AG09319 (cell line): ENCODE results near the gene FGFBP2.

ENCODE experiments used
- DNase-seq: peaks from one replicate; pipeline ENCODE4 v3.0.0-alpha.2; 2010; ENCODE audit warnings: low read depth; ENCODE audit errors: extremely low read depth
- CTCF ChIP-seq: IDR thresholded peaks from 2 replicates; pipeline ENCODE4 v1.5.1; 2011; ENCODE audit warnings: low read depth, mild to moderate bottlenecking, inconsistent platforms, low read length, moderate library complexity

FGFBP2 gene

GRCh38 chr4:15986907-15987306, 23.9 kb upstream of the FGFBP2 start:
- TF ChIP-seq CTCF: no peak
- no peak for DNase-seq

- no peak for TF ChIP-seq CTCF
- DNase-seq: no peak
Observed at GRCh38 chr4:15983610-15984009, 20.6 kb upstream of the FGFBP2 start.

GRCh38 chr4:15982842-15983524, 20.0 kb upstream of the FGFBP2 start:
- TF ChIP-seq CTCF: no peak
- no peak for DNase-seq

- no peak for DNase-seq
- TF ChIP-seq CTCF: no peak
Observed at GRCh38 chr4:15976456-15977447, 13.8 kb upstream of the FGFBP2 start.

- TF ChIP-seq CTCF: no peak
- no peak for DNase-seq
Observed at GRCh38 chr4:15971068-15971801, 8.3 kb upstream of the FGFBP2 start.

- DNase-seq: no peak
- TF ChIP-seq CTCF: no peak
Observed at GRCh38 chr4:15968551-15969300, 5.8 kb upstream of the FGFBP2 start.
